Measurements from ENCODE around the gene TOR1A. TPM values are rescaled to one million over a fixed set of nuclear protein-coding genes. Genes with fewer than 3 reads are reported as not detected.
A peak's percentile ranks its signal among the peaks of the same experiment; 100 is the strongest.

TOR1A gene
- total and polyA plus RNA-seq, 2 experiments from 2014 or later, result 23.6 to 45.7 TPM

- H3K36me3 ChIP-seq (ENCODE audit: insufficient read depth), result no peaks in the 10 kb centered on the region
- no peak overlapping the region for H3K4me2 ChIP-seq
- H3K36me3 Mint-ChIP-seq (ENCODE audit: low read depth), result peaks cover 17% of the 10 kb centered on the region; the same call in 2 of the 3 replicates
- no peak overlapping the region for H2AFZ ChIP-seq
- H3K27me3 Mint-ChIP-seq (ENCODE audit: insufficient read depth, low read depth, poor library complexity), result peaks cover 15% of the 10 kb centered on the region
- H3K4me3 Mint-ChIP-seq, result no peak overlapping the region
- H3K4me3 ChIP-seq, result no peak overlapping the region
- DNase-seq (ENCODE audit: low spot score) (peak; percentile 42), ATAC-seq (peak; percentile 77)
- H3K9me2 ChIP-seq (ENCODE audit: insufficient read depth), result no peaks in the 10 kb centered on the region
- no peaks in the 10 kb centered on the region for H3K79me2 ChIP-seq (replicated peaks; ENCODE audit: insufficient read depth)
- no peaks in the 10 kb centered on the region; the same call in 2 of the 3 replicates for H3K9me3 Mint-ChIP-seq
- peak overlapping the region; percentile 81; the same call in 1 of the 2 replicates for H3K27ac Mint-ChIP-seq
- H3K4me1 ChIP-seq (ENCODE audit: insufficient read depth), result no peaks in the 10 kb centered on the region
- no peak overlapping the region for H3K27ac ChIP-seq (ENCODE audit: low read depth)
- H3K4me1 Mint-ChIP-seq, result no peaks in the 10 kb centered on the region; the same call in 2 of the 3 replicates
- H4K20me1 ChIP-seq (replicated peaks; ENCODE audit: insufficient read depth), result no peaks in the 10 kb centered on the region
- TF ChIP-seq, protein P1, sequence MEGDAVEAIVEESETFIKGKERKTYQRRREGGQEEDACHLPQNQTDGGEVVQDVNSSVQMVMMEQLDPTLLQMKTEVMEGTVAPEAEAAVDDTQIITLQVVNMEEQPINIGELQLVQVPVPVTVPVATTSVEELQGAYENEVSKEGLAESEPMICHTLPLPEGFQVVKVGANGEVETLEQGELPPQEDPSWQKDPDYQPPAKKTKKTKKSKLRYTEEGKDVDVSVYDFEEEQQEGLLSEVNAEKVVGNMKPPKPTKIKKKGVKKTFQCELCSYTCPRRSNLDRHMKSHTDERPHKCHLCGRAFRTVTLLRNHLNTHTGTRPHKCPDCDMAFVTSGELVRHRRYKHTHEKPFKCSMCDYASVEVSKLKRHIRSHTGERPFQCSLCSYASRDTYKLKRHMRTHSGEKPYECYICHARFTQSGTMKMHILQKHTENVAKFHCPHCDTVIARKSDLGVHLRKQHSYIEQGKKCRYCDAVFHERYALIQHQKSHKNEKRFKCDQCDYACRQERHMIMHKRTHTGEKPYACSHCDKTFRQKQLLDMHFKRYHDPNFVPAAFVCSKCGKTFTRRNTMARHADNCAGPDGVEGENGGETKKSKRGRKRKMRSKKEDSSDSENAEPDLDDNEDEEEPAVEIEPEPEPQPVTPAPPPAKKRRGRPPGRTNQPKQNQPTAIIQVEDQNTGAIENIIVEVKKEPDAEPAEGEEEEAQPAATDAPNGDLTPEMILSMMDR (conservative IDR thresholded peaks at IDR 0.05; ENCODE audit: low read depth in 2 of 2), result peak; percentile 38 to 61
- TF ChIP-seq ZNF462 (CRISPR knock-in tag; IDR thresholded peaks at IDR 0.05) (no peak), NANOG (IDR thresholded peaks at IDR 0.05; ENCODE audit: borderline replicate concordance) (no peak)
- no peaks in the 10 kb centered on the region for H3F3A ChIP-seq (replicated peaks; ENCODE audit: low read depth)
- no peaks in the 10 kb centered on the region for H3K27me3 ChIP-seq (ENCODE audit: insufficient read depth)
Observed at GRCh38 chr9:129867136-129868022, 43.4 kb upstream of the TOR1A start.

Data from GM23338 (cell line).